GM18511 (cell line): ENCODE results near the gene AGPAT4.

Source experiments
- ATAC-seq: cut with Tn5 transposase; IDR thresholded peaks from one replicate; pipeline ENCODE4 v1.9.1; 2021; ENCODE audit warnings: mild to moderate bottlenecking, moderate library complexity; ENCODE audit not compliant: unreplicated experiment

AGPAT4 gene

GRCh38 chr6:161082215-161082614, 191.6 kb downstream of the AGPAT4 start:
- ATAC-seq: no peak

DNA sequence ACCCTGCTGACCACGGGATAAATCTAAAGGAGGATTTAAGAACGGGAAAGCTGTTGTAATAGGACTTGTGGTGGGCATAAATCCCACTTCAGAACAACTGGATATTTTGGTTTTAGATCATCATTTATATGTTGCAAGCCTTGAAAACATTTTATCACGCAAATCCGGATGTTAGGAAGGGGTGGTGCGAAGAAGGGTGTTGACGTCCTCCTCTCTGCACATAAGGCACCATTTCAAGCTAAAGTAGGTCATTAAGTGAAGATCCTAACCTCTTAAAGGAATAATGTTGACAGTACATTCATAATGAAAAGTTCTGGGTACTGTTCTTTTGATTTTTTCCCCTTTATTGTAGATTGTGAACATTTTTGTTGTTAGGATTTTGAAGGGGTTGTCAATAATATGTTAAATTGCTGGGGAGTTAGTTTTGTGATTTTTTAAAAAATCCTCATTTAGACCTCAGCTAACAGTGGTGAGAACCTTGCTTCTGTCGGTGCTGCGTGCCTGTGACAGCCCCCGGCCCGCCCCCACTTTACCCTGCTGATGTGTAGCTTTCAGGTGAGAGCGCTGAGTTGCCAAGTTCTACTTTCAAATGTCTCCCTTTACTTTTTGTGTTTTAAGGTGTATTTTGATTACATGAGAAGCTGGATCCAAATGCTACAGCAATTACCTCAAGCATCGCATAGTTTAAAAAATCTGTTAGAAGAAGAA, 193.4 kb downstream of the AGPAT4 start:
- no peak for ATAC-seq
